Nephron (organoid): ENCODE results near the gene FAM193A.
"Not testable (repeated sequence)": the region's sequence is repeated elsewhere in the genome, so short reads cannot be mapped to it uniquely, and the experiment has no call there.

Experiments
- H3K27ac Mint-ChIP-seq, 3 experiments: 2 replicates each; pipeline ENCODE4 v1.8.0; 2020; ENCODE audit warnings: mixed read lengths in 3 of 3, mild to moderate bottlenecking in 2 of 3, moderate library complexity in 1 of 3
- H3K27me3 Mint-ChIP-seq: 2 replicates; pipeline ENCODE4 v1.8.0; 2021; ENCODE audit warnings: low read depth, mild to moderate bottlenecking, moderate library complexity, mixed read lengths
- H3K36me3 Mint-ChIP-seq: 2 replicates; pipeline ENCODE4 v1.8.0; 2020; ENCODE audit warnings: low read depth, mixed read lengths
- H3K4me1 Mint-ChIP-seq: 2 replicates; pipeline ENCODE4 v1.8.0; 2020; ENCODE audit warnings: mixed read lengths
- H3K4me3 Mint-ChIP-seq, 3 experiments: 2 replicates each; pipeline ENCODE4 v1.8.0; 2020; ENCODE audit warnings: mild to moderate bottlenecking in 3 of 3, mixed read lengths in 3 of 3, moderate library complexity in 2 of 3
- H3K9me3 Mint-ChIP-seq: 2 replicates; pipeline ENCODE4 v1.8.0; 2020; ENCODE audit warnings: mixed read lengths
- TF ChIP-seq, protein P1 (sequence below), 3 experiments: fragments of 200-600 bp; sonication (generic); IDR thresholded peaks; one replicate each; pipeline ENCODE4 v1.5.0; 2021; ENCODE audit warnings: antibody characterized with exemption in 3 of 3; ENCODE audit not compliant: unreplicated experiment in 3 of 3

FAM193A gene

DNA sequence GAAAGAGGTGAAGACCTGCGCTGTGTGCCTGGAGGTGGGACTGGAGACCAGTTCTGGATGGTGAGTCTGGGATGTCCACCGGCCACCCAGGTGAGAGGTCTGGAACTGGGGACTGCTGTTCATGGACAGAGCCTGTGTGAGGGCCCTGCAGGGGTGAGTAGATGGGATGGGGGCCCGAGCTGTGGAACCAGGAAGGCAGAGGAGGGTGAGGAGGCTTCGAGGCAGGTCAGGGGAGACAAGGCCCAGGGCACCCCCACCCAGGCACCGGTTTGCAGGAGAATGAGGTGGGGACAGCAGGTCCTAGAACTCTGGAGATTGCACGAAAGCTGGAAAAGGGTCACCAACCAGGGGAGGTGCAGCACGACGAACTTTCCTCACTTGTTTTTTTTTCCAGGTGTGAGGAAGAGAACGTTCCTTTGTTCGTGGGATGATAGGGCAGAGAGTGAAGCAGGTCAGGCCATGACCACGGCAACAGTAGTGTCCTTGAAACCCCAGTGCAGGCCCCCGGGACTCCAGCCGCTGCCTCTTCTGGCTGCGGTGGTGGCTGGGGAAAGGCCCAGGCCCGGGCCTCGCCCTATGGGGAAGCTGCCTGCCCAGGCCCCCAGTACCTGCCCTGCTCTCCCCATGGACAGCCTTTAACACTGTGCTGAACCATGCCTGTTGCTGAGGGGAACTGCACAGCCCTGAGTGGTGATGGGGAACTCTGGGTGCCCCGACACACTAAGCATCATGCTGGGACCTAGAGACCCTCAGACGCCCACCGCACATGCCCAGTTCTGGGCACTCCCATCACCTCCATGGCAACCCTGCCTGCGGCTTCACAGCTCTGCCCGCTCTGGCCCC, 196.8 kb downstream of the FAM193A start:
- Mint-ChIP-seq H3K27me3 (no peaks in the 10 kb centered on the region), H3K36me3 (peaks cover 62% of the 10 kb centered on the region), H3K9me3 (peaks cover 22% of the 10 kb centered on the region), H3K4me3 (no peak overlapping the region), H3K4me1 (no peaks in the 10 kb centered on the region), H3K27ac (no peak overlapping the region)
- TF ChIP-seq, protein P1, sequence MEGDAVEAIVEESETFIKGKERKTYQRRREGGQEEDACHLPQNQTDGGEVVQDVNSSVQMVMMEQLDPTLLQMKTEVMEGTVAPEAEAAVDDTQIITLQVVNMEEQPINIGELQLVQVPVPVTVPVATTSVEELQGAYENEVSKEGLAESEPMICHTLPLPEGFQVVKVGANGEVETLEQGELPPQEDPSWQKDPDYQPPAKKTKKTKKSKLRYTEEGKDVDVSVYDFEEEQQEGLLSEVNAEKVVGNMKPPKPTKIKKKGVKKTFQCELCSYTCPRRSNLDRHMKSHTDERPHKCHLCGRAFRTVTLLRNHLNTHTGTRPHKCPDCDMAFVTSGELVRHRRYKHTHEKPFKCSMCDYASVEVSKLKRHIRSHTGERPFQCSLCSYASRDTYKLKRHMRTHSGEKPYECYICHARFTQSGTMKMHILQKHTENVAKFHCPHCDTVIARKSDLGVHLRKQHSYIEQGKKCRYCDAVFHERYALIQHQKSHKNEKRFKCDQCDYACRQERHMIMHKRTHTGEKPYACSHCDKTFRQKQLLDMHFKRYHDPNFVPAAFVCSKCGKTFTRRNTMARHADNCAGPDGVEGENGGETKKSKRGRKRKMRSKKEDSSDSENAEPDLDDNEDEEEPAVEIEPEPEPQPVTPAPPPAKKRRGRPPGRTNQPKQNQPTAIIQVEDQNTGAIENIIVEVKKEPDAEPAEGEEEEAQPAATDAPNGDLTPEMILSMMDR (IDR thresholded peaks at IDR 0.05; ENCODE audit: unreplicated experiment in 3 of 3) = no peak

DNA sequence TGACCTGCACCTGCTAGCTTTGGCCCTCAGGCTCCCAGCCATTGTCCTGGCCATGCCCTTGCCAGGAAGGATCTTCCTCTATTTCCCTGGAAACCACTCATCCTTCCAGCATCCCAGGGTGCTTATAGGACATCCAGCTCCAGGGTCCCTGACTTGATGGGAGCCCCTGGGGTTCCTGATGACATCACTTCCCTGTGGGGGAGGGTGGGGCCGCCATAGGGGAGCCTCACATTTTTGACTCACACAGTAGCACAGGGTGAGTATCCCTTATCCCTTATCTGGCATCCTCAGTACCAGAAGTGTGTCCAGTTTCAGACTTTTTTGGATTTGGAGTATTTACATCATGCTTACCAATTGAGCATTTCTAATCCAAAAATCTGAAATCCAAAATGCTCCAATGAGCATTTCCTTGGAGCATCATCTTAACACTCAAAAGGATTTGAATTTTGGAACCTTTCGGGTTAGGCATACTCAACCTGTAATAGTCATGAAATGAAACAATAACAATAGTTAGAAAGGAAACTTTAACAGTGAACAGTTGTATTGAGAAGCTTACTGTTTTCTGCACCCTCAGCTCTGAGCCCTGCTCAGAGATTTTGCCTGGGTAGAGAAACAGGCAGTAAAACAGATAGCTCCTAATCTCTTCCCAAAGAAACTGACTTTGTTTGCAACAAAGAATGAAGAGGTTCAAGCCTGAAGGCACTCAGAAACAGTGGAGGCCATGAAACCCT, 197.6 kb downstream of the FAM193A start:
- Mint-ChIP-seq H3K9me3 (peaks cover 22% of the 10 kb centered on the region), H3K4me3 (no peak overlapping the region), H3K27me3 (no peaks in the 10 kb centered on the region), H3K36me3 (peaks cover 66% of the 10 kb centered on the region), H3K27ac (no peak overlapping the region), H3K4me1 (no peaks in the 10 kb centered on the region)
- TF ChIP-seq, protein P1 (IDR thresholded peaks at IDR 0.05; ENCODE audit: unreplicated experiment in 3 of 3) = no peak

DNA sequence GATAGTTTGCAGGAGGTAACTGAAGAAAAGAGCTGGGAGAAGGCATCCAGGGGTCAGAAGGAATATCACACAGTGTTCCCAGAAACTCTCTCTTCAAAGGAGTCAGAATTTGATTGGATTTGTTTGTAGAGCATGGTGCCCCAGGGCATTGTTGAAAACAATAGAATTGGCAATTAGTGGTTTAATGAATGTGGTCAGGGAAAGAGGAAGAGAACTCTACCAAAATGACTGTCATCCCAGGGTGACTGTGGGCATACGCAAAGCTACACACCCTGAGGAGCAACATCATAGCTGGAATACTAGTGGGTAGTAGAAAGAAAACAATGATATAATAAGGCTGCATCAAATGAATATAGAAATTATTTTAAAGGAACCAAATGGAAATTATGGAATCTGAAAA, 198.2 kb downstream of the FAM193A start:
- peaks cover 22% of the 10 kb centered on the region for H3K9me3 Mint-ChIP-seq
- no peaks in the 10 kb centered on the region for H3K27me3 Mint-ChIP-seq
- TF ChIP-seq, protein P1 (IDR thresholded peaks at IDR 0.05; ENCODE audit: unreplicated experiment in 3 of 3) = no peak
- no peaks in the 10 kb centered on the region for H3K4me1 Mint-ChIP-seq
- H3K36me3 Mint-ChIP-seq = peaks cover 64% of the 10 kb centered on the region
- no peak overlapping the region for H3K27ac Mint-ChIP-seq
- no peak overlapping the region for H3K4me3 Mint-ChIP-seq

DNA sequence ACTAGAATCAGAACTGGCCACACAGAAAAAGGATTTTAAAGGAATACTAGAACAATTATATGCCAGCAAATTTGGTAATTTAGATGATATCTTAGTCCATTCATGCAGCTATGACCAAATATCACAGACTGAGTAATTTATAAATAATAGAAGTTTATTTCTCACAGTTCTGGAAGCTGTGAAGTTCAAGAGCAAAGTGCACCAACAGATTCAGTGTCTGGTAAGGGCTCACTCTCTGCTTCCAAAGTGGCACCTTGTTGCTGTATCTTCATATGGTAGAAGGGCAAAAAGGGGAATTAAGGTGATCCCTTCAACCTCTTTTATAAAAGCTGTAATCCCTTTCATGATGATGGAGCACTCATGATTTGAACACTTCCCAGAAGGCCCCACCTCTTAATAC, 199.4 kb downstream of the FAM193A start:
- H3K27me3 Mint-ChIP-seq = no peaks in the 10 kb centered on the region
- H3K9me3 Mint-ChIP-seq = peaks cover 22% of the 10 kb centered on the region
- TF ChIP-seq, protein P1 (IDR thresholded peaks at IDR 0.05; ENCODE audit: unreplicated experiment in 3 of 3) = no peak
- peaks cover 64% of the 10 kb centered on the region for H3K36me3 Mint-ChIP-seq
- no peak overlapping the region for H3K27ac Mint-ChIP-seq
- no peak overlapping the region for H3K4me3 Mint-ChIP-seq
- no peaks in the 10 kb centered on the region for H3K4me1 Mint-ChIP-seq

DNA sequence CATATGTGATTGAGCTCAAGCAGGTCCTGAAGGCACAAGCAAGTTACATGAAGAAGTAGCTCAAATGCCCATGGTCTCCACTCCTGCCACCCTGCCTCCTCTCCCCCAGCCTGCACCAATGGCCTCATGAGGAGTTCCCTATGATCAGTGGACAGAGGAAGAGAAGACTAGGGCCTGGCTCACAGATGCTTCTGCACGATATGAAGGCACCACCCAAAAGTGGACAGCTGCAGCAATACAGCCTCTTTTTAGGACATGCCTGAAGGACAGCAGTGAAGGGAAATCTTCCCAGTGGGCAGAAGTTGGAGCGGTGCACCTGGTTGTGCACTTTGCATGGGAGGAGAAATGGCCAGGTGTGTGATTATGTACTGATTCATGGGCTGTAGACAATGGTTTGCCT, 201.8 kb downstream of the FAM193A start:
- H3K4me1 Mint-ChIP-seq, H3K27ac Mint-ChIP-seq, H3K4me3 Mint-ChIP-seq, H3K27me3 Mint-ChIP-seq: not testable (repeated sequence)
- H3K36me3 Mint-ChIP-seq = peaks cover 45% of the 10 kb centered on the region
- peaks cover 22% of the 10 kb centered on the region for H3K9me3 Mint-ChIP-seq

DNA sequence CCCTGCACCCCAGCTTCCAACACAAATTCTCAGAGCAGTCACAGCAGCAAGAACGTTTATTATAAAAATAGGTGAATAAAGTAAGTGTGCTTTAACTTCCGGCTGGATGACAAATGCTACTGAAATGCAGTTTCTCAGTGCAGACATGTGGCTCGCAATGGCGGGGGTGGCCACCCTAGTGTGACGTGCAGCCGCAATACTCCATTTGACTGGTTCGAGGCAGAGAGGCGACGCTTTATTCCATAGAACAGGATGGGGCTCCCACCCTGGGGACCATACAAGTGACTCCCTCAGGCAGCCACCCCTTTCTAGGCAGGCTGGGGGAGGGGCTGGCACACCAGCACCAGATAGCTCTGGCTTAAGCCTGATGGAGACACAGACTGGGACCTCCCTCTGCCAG, 205.2 kb downstream of the FAM193A start:
- H3K27ac Mint-ChIP-seq = no peak overlapping the region
- TF ChIP-seq, protein P1 (IDR thresholded peaks at IDR 0.05; ENCODE audit: unreplicated experiment in 3 of 3) = no peak
- no peak overlapping the region for H3K4me3 Mint-ChIP-seq
- H3K4me1 Mint-ChIP-seq = no peaks in the 10 kb centered on the region
- no peaks in the 10 kb centered on the region for H3K27me3 Mint-ChIP-seq
- H3K9me3 Mint-ChIP-seq = peaks cover 3% of the 10 kb centered on the region
- peaks cover 32% of the 10 kb centered on the region for H3K36me3 Mint-ChIP-seq
